ENCODE measurements around the gene ZNF302. TPM values are rescaled to one million over a fixed set of nuclear protein-coding genes. Genes with fewer than 3 reads are reported as not detected.
"Not testable (repeated sequence)": the region's sequence is repeated elsewhere in the genome, so short reads cannot be mapped to it uniquely, and the experiment has no call there.

ZNF302 gene
- total RNA-seq, 2 donors from 2014 or later, result 22.9 to 26.0 TPM

- DNase-seq (ENCODE audit: low spot score); intact Hi-C loops (cut with DNase I): not testable (repeated sequence)
These were observed 9.3 kb upstream of the ZNF302 start for GRCh38 chr19:34668077-34668689.

GRCh38 chr19:34668690-34669089 is 8.8 kb upstream of the ZNF302 start:
- intact Hi-C loops (cut with DNase I); DNase-seq (ENCODE audit: low spot score): not testable (repeated sequence)

- intact Hi-C loops (cut with DNase I), result no loop called here
- DNase-seq (ENCODE audit: low spot score), result no peak
These were observed 8.2 kb upstream of the ZNF302 start for GRCh38 chr19:34669305-34669704.

- DNase-seq (ENCODE audit: low spot score), result no peak
- intact Hi-C loops (cut with DNase I), result no loop called here
These were observed 5.5 kb upstream of the ZNF302 start for GRCh38 chr19:34671972-34672371.

- intact Hi-C loops (cut with DNase I), result no loop called here
- DNase-seq (ENCODE audit: low spot score), result no peak
These were observed 3.9 kb upstream of the ZNF302 start for GRCh38 chr19:34673590-34673989.

GRCh38 chr19:34675250-34675649 is 2.2 kb upstream of the ZNF302 start:
- intact Hi-C loops (cut with DNase I), result no loop called here
- no peak for DNase-seq (ENCODE audit: low spot score)

- no peak for DNase-seq (ENCODE audit: low spot score)
- intact Hi-C loops (cut with DNase I), result no loop called here
These were observed 1.6 kb upstream of the ZNF302 start for GRCh38 chr19:34675919-34676318.

- peak; percentile 86 for DNase-seq (ENCODE audit: low spot score)
- intact Hi-C loops (cut with DNase I), result no loop called here
These were observed 637 bp upstream of the ZNF302 start, which contains the start of gene SCGB2B2 for GRCh38 chr19:34676697-34677385. TSS of gene SCGB2B2 (minus strand) at chr19:34677159. CDS start at chr19:34594563, 82,596 bp downstream.

GRCh38 chr19:34678085-34678412 is 571 bp downstream of the ZNF302 start:
- DNase-seq (ENCODE audit: low spot score), result no peak
- intact Hi-C loops (cut with DNase I), result no loop called here

- DNase-seq (ENCODE audit: low spot score), result no peak
- intact Hi-C loops (cut with DNase I), result no loop called here
These were observed 943 bp downstream of the ZNF302 start for GRCh38 chr19:34678421-34678820.

- DNase-seq (ENCODE audit: low spot score), result no peak
- intact Hi-C loops (cut with DNase I), result no loop called here
These were observed 4.0 kb downstream of the ZNF302 start for GRCh38 chr19:34681478-34681877.

GRCh38 chr19:34685266-34685665 is 7.8 kb downstream of the ZNF302 start:
- DNase-seq (ENCODE audit: low spot score); intact Hi-C loops (cut with DNase I): not testable (repeated sequence)

GRCh38 chr19:34686455-34686854 is 9.0 kb downstream of the ZNF302 start:
- intact Hi-C loops (cut with DNase I), result no loop called here
- no peak for DNase-seq (ENCODE audit: low spot score)

GRCh38 chr19:34687348-34687747 is 9.9 kb downstream of the ZNF302 start:
- intact Hi-C loops (cut with DNase I), result no loop called here
- no peak for DNase-seq (ENCODE audit: low spot score)

GRCh38 chr19:34688592-34688991 is 11.1 kb downstream of the ZNF302 start:
- intact Hi-C loops (cut with DNase I), result no loop called here

GRCh38 chr19:34690372-34690771 is 12.9 kb downstream of the ZNF302 start:
- intact Hi-C loops (cut with DNase I), result no loop called here
- DNase-seq (ENCODE audit: low spot score), result no peak

More at GRCh38 chr19:34688592-34688991, 11.1 kb downstream of the ZNF302 start:
- no peak for DNase-seq (ENCODE audit: low spot score)

- intact Hi-C loops (cut with DNase I), result no loop called here
- DNase-seq (ENCODE audit: low spot score), result no peak
These were observed 15.1 kb downstream of the ZNF302 start for GRCh38 chr19:34692549-34692948.

- intact Hi-C loops (cut with DNase I), result no loop called here
- no peak for DNase-seq (ENCODE audit: low spot score)
These were observed 30.2 kb downstream of the ZNF302 start for GRCh38 chr19:34707661-34708060.

- DNase-seq (ENCODE audit: low spot score), result no peak
- intact Hi-C loops (cut with DNase I), result loop anchor here in 1 of 2 donors (5.0 kb wide), 1 partner anchor 75 kb away; no protein-coding TSS in a partner anchor
These were observed 34.4 kb downstream of the ZNF302 start for GRCh38 chr19:34711890-34712289.

GRCh38 chr19:34712395-34713261 is 35.1 kb downstream of the ZNF302 start:
- intact Hi-C loops (cut with DNase I), result loop anchor here in 1 of 2 donors (5.0 kb wide), 1 partner anchor 75 kb away; no protein-coding TSS in a partner anchor
- DNase-seq (ENCODE audit: low spot score), result no peak

Data from posterior vena cava (tissue), 2 donors.